Adrenal gland (tissue), 5 donors: ENCODE results near the gene LARP1.

ENCODE experiments used
- CTCF ChIP-seq, 6 experiments: fragments of 450-650 bp in 4 of 6; fragments of 200-600 bp in 2 of 6; sonication (generic) in 1 of 6; IDR thresholded peaks; 1 replicate in 5 of 6; 2 replicates in 1 of 6; pipeline versions ENCODE4 v1.5.1 to v1.8.0; 2016 to 2021; ENCODE audit warnings: antibody characterized with exemption in 6 of 6, mild to moderate bottlenecking in 2 of 6, moderate library complexity in 1 of 6
- POLR2A ChIP-seq, 2 donors: fragments of 450-650 bp; IDR thresholded peaks; one replicate each; pipeline ENCODE4 v1.6.1; 2017; ENCODE audit warnings: antibody characterized with exemption in 2 of 2, mild to moderate bottlenecking in 2 of 2, moderate library complexity in 1 of 2
- donor health status: DM: no; HTN: no; CAD: no.

- TF ChIP-seq CTCF (IDR thresholded peaks at IDR 0.05) (no peak), POLR2A (IDR thresholded peaks at IDR 0.05) (no peak)
Observed at GRCh38 chr5:154834053-154834452, 78.9 kb downstream of the LARP1 start.
